GM21381 (cell line): ENCODE results near the gene ZNF174.
A peak's percentile ranks its signal among the peaks of the same experiment; 100 is the strongest.

ENCODE experiments used
- ATAC-seq: cut with Tn5 transposase; IDR thresholded peaks from one replicate; pipeline ENCODE4 v1.9.1; 2021; ENCODE audit warnings: mild to moderate bottlenecking, moderate library complexity; ENCODE audit not compliant: unreplicated experiment

The ZNF174 gene

DNA sequence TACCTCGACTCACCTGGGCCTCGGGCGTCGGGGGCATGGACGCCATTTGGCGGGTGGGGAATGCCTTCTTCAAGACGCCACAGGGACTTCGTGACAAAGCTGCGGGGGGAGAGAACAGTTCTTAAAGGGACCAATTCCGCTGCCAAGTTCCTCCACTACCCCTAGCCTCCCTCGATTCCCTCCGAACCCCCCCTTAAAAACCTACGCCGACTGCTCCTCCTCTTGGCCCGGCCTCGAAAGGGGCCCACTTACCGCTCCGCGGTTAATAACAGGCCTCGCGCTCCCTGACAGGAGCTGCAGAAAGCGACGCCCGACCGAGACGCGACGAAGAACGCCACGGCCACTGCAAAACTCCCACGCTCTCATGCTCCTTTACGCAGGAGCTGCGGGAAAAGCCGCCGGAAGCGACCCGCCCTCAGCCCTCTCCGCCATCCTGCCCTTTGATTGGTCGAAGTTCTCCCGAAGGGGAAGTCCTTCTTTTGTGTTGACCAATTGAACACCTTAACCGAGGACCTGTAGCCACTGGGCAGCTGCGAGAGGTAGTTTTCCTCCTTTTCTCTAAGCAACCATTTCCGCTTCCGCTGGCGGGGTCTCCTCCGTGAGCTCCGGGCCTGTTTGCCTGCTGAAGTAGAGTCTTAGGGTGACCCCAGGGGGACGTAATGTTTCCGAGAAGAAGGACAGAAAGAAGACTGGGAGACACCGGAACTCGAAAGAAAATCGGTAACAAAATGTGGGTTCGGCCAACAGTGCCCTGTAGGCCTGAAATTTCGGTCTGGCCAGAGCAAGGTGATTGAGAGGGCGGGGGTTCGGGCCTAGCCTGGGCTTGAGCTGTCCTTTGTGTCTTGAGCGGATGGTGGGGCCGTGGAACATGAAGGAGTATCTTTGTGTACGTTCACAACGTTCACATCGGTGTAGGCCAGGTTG lies 42.4 kb downstream of the ZNF174 start, which contains the start of the genes NAA60 and ZNF597:
Gene NAA60, plus strand, starts transcription at position 573 of the 924 bp plus-strand sequence. CDS start 32,548 bp downstream, outside the sequence.
Gene ZNF597, minus strand, starts transcription at position 397 of the 924 bp plus-strand sequence. Its CDS starts 351 bp downstream, at position 46.
- ATAC-seq = peak; percentile 93

GRCh38 chr16:3444032-3444388 lies 43.0 kb downstream of the ZNF174 start:
- peak; percentile 16 for ATAC-seq

GRCh38 chr16:3454093-3454492 lies 53.1 kb downstream of the ZNF174 start:
- no peak for ATAC-seq

- ATAC-seq = no peak
These were observed 53.7 kb downstream of the ZNF174 start for GRCh38 chr16:3454631-3455147.

DNA sequence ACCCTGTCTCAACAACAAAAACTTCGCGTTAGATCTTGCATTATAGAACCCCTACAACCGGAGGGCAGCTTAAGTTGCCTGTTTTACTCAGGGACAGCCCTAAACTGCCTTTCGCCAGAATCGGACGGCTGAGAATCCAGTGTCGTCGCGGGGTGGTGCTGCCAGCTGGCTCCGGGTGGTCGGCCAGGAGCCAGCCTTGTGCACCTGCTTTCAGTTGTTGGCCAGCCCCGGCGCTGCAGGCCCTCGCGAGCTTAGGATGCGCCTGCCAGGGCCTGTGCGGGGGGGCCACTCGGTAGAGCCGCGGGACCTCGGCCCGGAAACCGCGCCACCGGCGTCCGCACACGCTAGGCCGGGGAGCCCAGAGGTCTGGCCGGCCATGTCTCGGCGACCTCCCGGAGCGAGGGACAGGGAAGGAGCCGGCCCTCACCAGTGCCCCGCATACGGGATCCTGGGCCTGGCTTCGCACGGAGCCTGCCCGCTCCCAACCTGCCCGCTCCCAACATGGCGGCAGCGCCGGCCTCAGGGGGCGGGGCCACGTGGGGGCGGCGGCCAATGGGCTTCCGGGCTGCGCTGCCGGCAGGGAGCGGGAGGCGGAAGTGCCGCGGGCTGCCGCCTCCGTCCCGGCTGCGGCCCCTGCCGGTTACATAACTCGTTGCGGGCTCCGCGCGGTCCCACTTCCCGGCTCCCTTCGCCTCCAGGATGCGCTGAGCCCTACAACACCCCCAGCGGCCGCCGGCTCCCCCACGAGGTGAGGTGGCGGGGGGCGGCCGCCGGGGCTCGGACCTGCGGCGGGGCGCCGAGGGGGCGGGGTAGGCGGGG lies 56.6 kb downstream of the ZNF174 start:
- ATAC-seq = peak; percentile 84

DNA sequence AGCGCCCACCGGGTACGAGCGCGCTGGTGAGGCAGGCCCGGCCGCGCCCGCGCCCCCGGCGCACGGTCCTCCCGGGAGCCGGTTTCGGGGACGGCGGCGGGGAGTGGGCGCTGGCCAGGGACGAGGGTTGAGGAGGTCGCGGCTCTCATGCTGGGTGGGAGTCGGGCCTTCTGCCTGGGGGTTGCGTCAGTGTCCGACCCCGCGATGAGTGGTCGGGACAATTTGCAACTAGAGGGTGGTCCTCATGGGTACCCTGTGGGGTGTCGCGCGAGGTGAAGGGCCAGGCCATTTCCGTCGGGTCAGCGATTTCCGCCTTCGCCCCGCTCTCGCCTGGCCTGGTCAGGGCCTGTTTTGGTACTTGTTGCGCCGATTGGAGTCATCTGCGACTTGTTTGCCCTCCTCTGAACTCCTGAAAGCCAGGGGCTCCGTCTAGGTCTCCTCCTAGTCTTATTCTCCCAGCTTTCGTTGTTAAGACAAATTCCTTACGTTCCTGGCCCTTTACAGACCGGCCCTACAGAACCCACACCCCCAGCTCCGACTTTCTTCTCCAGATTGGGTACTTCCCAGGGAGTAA lies 57.4 kb downstream of the ZNF174 start:
- peak; percentile 4 for ATAC-seq

GRCh38 chr16:3458852-3459361 lies 57.9 kb downstream of the ZNF174 start:
- ATAC-seq = no peak
